Neural progenitor cell (in vitro differentiated cells): Measurements from ENCODE around the gene SDHAF2. TPM values are rescaled to one million over a fixed set of nuclear protein-coding genes. Genes with fewer than 3 reads are reported as not detected.
A peak's percentile ranks its signal among the peaks of the same experiment; 100 is the strongest.

ENCODE experiments used
- DNase-seq: peaks from one replicate; pipeline ENCODE4 v3.0.0-alpha.2; 2016; ENCODE audit warnings: low spot score
- H2AFZ ChIP-seq: fragments of 200-600 bp; sonication (generic); replicated peaks from 2 replicates; pipeline ENCODE4 v1.6.1; 2016; ENCODE audit warnings: antibody characterized with exemption
- H3F3A ChIP-seq: fragments of 200-600 bp; sonication (generic); 2 replicates; pipeline ENCODE4 v1.6.1; 2016; ENCODE audit warnings: antibody characterized with exemption, low read depth
- H3K27ac ChIP-seq: fragments of 200-600 bp; sonication (generic); 2 replicates; pipeline ENCODE4 v1.5.1; 2016; ENCODE audit warnings: mild to moderate bottlenecking
- H3K27me3 ChIP-seq: fragments of 200-600 bp; sonication (generic); 2 replicates; pipeline ENCODE4 v1.6.1; 2016; ENCODE audit warnings: mild to moderate bottlenecking, moderate library complexity
- H3K36me3 ChIP-seq: fragments of 200-600 bp; sonication (generic); 2 replicates; pipeline ENCODE4 v1.5.1; 2016
- H3K4me1 ChIP-seq: fragments of 200-600 bp; sonication (generic); 2 replicates; pipeline ENCODE4 v1.6.1; 2016; ENCODE audit warnings: mixed run types
- H3K4me2 ChIP-seq: fragments of 200-600 bp; sonication (generic); 2 replicates; pipeline ENCODE4 v1.6.1; 2016
- H3K4me3 ChIP-seq: fragments of 200-600 bp; sonication (generic); 2 replicates; pipeline ENCODE4 v1.5.1; 2016
- H3K79me2 ChIP-seq: fragments of 200-600 bp; sonication (generic); 2 replicates; pipeline ENCODE4 v1.6.1; 2016; ENCODE audit warnings: low read depth
- H3K9ac ChIP-seq: fragments of 200-600 bp; sonication (generic); 2 replicates; pipeline ENCODE4 v1.6.1; 2016
- H3K9me3 ChIP-seq: fragments of 200-600 bp; sonication (generic); 2 replicates; pipeline ENCODE4 v1.5.1; 2016; ENCODE audit warnings: low read depth
- H4K20me1 ChIP-seq: fragments of 200-600 bp; sonication (generic); 2 replicates; pipeline ENCODE4 v1.6.1; 2016; ENCODE audit warnings: low read depth
- H3K27ac Mint-ChIP-seq: 3 replicates; pipeline ENCODE4 v1.8.0; 2021; ENCODE audit warnings: mixed read lengths
- H3K27me3 Mint-ChIP-seq: 2 replicates; pipeline ENCODE4 v1.8.0; 2022; ENCODE audit warnings: low read depth, mild to moderate bottlenecking, inconsistent platforms, moderate library complexity, mixed read lengths; ENCODE audit not compliant: insufficient read depth
- H3K36me3 Mint-ChIP-seq: 3 replicates; pipeline ENCODE4 v1.8.0; 2021; ENCODE audit warnings: mixed read lengths
- H3K4me1 Mint-ChIP-seq: 3 replicates; pipeline ENCODE4 v1.8.0; 2021; ENCODE audit warnings: mixed read lengths
- H3K4me3 Mint-ChIP-seq: 3 replicates; pipeline ENCODE4 v1.8.0; 2021; ENCODE audit warnings: mild to moderate bottlenecking, moderate library complexity, mixed read lengths
- H3K9me3 Mint-ChIP-seq: 3 replicates; pipeline ENCODE4 v1.8.0; 2020; ENCODE audit warnings: mixed read lengths
- CTCF ChIP-seq: fragments of 200-600 bp; sonication (generic); IDR thresholded peaks from 2 replicates; pipeline ENCODE4 v1.5.1; 2017; ENCODE audit warnings: antibody characterized with exemption, mild to moderate bottlenecking
- EZH2 ChIP-seq: fragments of 200-600 bp; sonication (generic); IDR thresholded peaks from 2 replicates; pipeline ENCODE4 v1.6.1; 2017; ENCODE audit warnings: antibody characterized with exemption, mild to moderate bottlenecking, moderate library complexity
- EZH2phosphoT487 ChIP-seq: fragments of 200-600 bp; sonication (generic); IDR thresholded peaks from 2 replicates; pipeline ENCODE4 v1.6.1; 2017; ENCODE audit warnings: antibody characterized with exemption
- small RNA-seq: library from RNA; depleted of rRNA; stranded (forward); fragments of <200 nt; gene quantifications from one replicate; pipeline ENCODE3, GENCODE V24; 2015
- total RNA-seq: library from RNA; depleted of rRNA; stranded (reverse); fragments of >200 nt; gene quantifications from 2 replicates; pipeline ENCODE4 v1.2.3, GENCODE V29; 2015; ENCODE audit warnings: low replicate concordance

The SDHAF2 gene
- total RNA-seq, 1 donor from 2014 or later: 27.4 TPM

DNA sequence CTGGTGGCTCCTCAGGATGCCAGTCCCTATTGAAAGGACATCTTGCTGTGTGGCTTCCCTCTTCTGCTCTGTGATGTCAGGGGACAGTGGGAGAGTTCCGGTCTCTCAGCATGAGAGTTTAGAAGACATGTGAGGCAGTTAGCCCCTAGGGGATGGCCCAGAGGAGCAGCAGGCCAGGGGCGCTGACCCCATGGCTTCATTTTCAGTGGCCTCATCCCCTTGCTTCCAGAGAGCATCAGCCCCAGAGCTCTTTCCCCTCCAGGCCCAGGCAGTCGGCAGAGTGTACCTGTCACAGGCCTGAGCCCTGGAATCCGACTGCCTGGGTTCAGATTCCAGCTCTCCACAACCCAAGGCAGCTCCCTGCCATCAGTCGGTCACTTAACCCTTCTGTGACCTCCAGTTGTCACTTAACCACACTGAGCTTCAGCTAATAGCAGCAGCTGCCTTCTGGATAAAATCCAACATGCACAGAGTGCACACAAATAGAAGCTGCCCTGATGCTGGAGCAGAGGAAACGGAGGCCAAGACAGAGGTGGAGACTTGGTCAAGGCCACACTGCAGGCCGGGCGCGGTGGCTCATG is 64.5 kb downstream of the SDHAF2 start:
- H3K4me1 ChIP-seq: peaks cover 11% of the 10 kb centered on the region
- no peak overlapping the region for H3K4me2 ChIP-seq
- no peak for DNase-seq
- H3K27me3 ChIP-seq: peaks cover 8% of the 10 kb centered on the region
- Mint-ChIP-seq H3K4me3 (no peak overlapping the region), H3K36me3 (no peaks in the 10 kb centered on the region), H3K27me3 (peaks cover 9% of the 10 kb centered on the region), H3K4me1 (peaks cover 39% of the 10 kb centered on the region), H3K27ac (peak overlapping the region; percentile 87), H3K9me3 (no peaks in the 10 kb centered on the region)
- H3K9me3 ChIP-seq: no peaks in the 10 kb centered on the region
- no peak overlapping the region for H3K4me3 ChIP-seq
- H3K9ac ChIP-seq: no peak overlapping the region
- no peaks in the 10 kb centered on the region for H4K20me1 ChIP-seq
- TF ChIP-seq EZH2phosphoT487 (no peak), CTCF (no peak), EZH2 (no peak)
- H3K27ac ChIP-seq: no peak overlapping the region
- no peaks in the 10 kb centered on the region for H3K36me3 ChIP-seq
- H3F3A ChIP-seq: no peaks in the 10 kb centered on the region
- H2AFZ ChIP-seq: no peak overlapping the region
- no peaks in the 10 kb centered on the region for H3K79me2 ChIP-seq

GRCh38 chr11:61495801-61496601 is 66.1 kb downstream of the SDHAF2 start:
- H3K4me1 Mint-ChIP-seq: peaks cover 38% of the 10 kb centered on the region

More at GRCh38 chr11:61495801-61496601, 66.1 kb downstream of the SDHAF2 start:
- Mint-ChIP-seq H3K4me3 (no peak overlapping the region), H3K9me3 (no peaks in the 10 kb centered on the region), H3K36me3 (no peaks in the 10 kb centered on the region), H3K27ac (no peak overlapping the region), H3K27me3 (peaks cover 9% of the 10 kb centered on the region)
- TF ChIP-seq EZH2phosphoT487 (no peak), CTCF (no peak), EZH2 (no peak)
- Histone ChIP-seq H3F3A (peaks cover 7% of the 10 kb centered on the region), H3K9ac (no peak overlapping the region), H3K4me3 (no peak overlapping the region), H2AFZ (no peak overlapping the region), H3K9me3 (no peaks in the 10 kb centered on the region), H3K36me3 (no peaks in the 10 kb centered on the region), H4K20me1 (no peaks in the 10 kb centered on the region), H3K4me1 (peaks cover 7% of the 10 kb centered on the region), H3K27ac (no peak overlapping the region), H3K79me2 (no peaks in the 10 kb centered on the region), H3K27me3 (peaks cover 21% of the 10 kb centered on the region), H3K4me2 (no peak overlapping the region)
- DNase-seq: no peak

Small RNA genes lying within 50 kb of the gene (small RNA-seq; reads per million reads assigned to genes)
- gene RN7SL23P: not detected

Other genes with a start within 250 kb of the SDHAF2 start
- 0.28 TPM in 1 of 2 replicates, not detected in the other for gene PGA3, start 226.6 kb upstream of the SDHAF2 start, total RNA-seq
- gene PGA4, start 207.8 kb upstream of the SDHAF2 start, total RNA-seq: 0.31 and 0.41 TPM in 2 replicates
- 0.19 TPM in 1 of 2 replicates, not detected in the other for gene PGA5, start 188.9 kb upstream of the SDHAF2 start, total RNA-seq
- gene VWCE, start 134.8 kb upstream of the SDHAF2 start, total RNA-seq: 5.1 and 7.0 TPM in 2 replicates
- gene DDB1, start 97.0 kb upstream of the SDHAF2 start, total RNA-seq: 275 and 314 TPM in 2 replicates
- gene TKFC, start 96.9 kb upstream of the SDHAF2 start, total RNA-seq: 27.3 and 79.3 TPM in 2 replicates
- gene CYB561A3, start 68.2 kb upstream of the SDHAF2 start, total RNA-seq: 12.1 and 18.2 TPM in 2 replicates
- gene TMEM138, start 67.8 kb upstream of the SDHAF2 start, total RNA-seq: 30.7 and 37.6 TPM in 2 replicates
- gene TMEM216, start 37.5 kb upstream of the SDHAF2 start, total RNA-seq: 32.0 and 37.8 TPM in 2 replicates
- gene CPSF7, start 149 bp upstream of the SDHAF2 start, total RNA-seq: 60.7 and 71.9 TPM in 2 replicates
- gene LRRC10B, start 78.6 kb downstream of the SDHAF2 start, total RNA-seq: 0.74 TPM in 1 of 2 replicates, not detected in the other
- gene SYT7, start 151.0 kb downstream of the SDHAF2 start, total RNA-seq: 0.73 and 4.4 TPM in 2 replicates